HCT116 (cell line): Measurements from ENCODE around the gene TSC22D1. TPM values are rescaled to one million over a fixed set of nuclear protein-coding genes. Genes with fewer than 3 reads are reported as not detected.
A peak's percentile ranks its signal among the peaks of the same experiment; 100 is the strongest.

ENCODE experiments used
- ATAC-seq: fragments of 200-7000 bp; cut with Tn5 transposase; 2 replicates; pipeline ENCODE4 v1.9.1; 2020; ENCODE audit warnings: mild to moderate bottlenecking, moderate library complexity
- BruUV-seq: library from RNA; stranded (reverse); fragments of 400-500 nt; replicated peaks from 2 replicates; lab custom pipeline; 2021; lab: Mats Ljungman, UMichigan
- CTCF ChIA-PET: fragments of 300-600 bp; sonication (Branson Sonifier 250); formaldehyde crosslinking; loops from one replicate; lab custom pipeline; 2021; ENCODE audit warnings: antibody characterized with exemption; lab: Charles Lee
- POLR2A ChIA-PET: fragments of 300-600, 350-600 bp; sonication (Branson Sonifier 250); formaldehyde crosslinking; loops from one replicate; lab custom pipeline; 2021; ENCODE audit warnings: antibody characterized with exemption; lab: Charles Lee
- RAD21 ChIA-PET, 2 experiments: fragments of 300-600 bp; sonication (Branson Sonifier 250); formaldehyde crosslinking; loops; one replicate each; lab custom pipeline; 2023; ENCODE audit warnings: low total read pairs in 2 of 2; ENCODE audit not compliant: uncharacterized antibody in 2 of 2, unreplicated experiment in 2 of 2, low non-redundant PET in 1 of 2; lab: Charles Lee
- DNase-seq: peaks from one replicate; pipeline ENCODE4 v3.0.0-alpha.2; 2010; ENCODE audit warnings: low read depth, low spot score
- H2AFZ ChIP-seq: fragments of 200-600 bp; shearing (Covaris generic), sonication (generic); 2 replicates; pipeline ENCODE4 v1.6.1; 2017; ENCODE audit warnings: low read depth, mixed run types, mixed read lengths, antibody characterized with exemption, low read length; ENCODE audit not compliant: poor library complexity, severe bottlenecking
- H3K27ac ChIP-seq: 2 replicates; pipeline ENCODE4 v1.5.1; 2012; ENCODE audit warnings: low read depth, low read length
- H3K27me3 ChIP-seq: fragments of 200-600 bp; sonication (generic); 2 replicates; pipeline ENCODE4 v1.6.1; 2016; ENCODE audit warnings: mixed run types, low read length, mixed read lengths; ENCODE audit not compliant: insufficient read depth
- H3K36me3 ChIP-seq, 2 experiments: fragments of 200-500 bp in 1 of 2; fragments of 200-600 bp in 1 of 2; sonication (Bioruptor generic) in 1 of 2; sonication (generic) in 1 of 2; 2 replicates each; pipeline versions ENCODE4 v1.5.1 to v1.6.1; 2014 to 2016; ENCODE audit warnings: low read length in 2 of 2, inconsistent platforms in 1 of 2, mixed read lengths in 1 of 2, mixed run types in 1 of 2; ENCODE audit not compliant: insufficient read depth in 2 of 2, control insufficient read depth in 1 of 2
- H3K4me1 ChIP-seq, 2 experiments: fragments of 200-600 bp in 1 of 2; sonication (generic) in 1 of 2; 2 replicates each; pipeline versions ENCODE4 v1.5.1 to v1.6.1; 2012 to 2017; ENCODE audit warnings: low read length in 2 of 2, inconsistent platforms in 1 of 2, mild to moderate bottlenecking in 1 of 2, mixed read lengths in 1 of 2, mixed run types in 1 of 2, moderate library complexity in 1 of 2; ENCODE audit not compliant: insufficient read depth in 2 of 2, control insufficient read depth in 1 of 2
- H3K4me2 ChIP-seq: fragments of 200-600 bp; sonication (generic); 2 replicates; pipeline ENCODE4 v1.6.1; 2017; ENCODE audit warnings: mixed run types, low read length, mixed read lengths
- H3K4me3 ChIP-seq, 2 experiments: fragments of 200-600 bp in 1 of 2; sonication (generic) in 1 of 2; replicated peaks in 1 of 2; 2 replicates each; pipeline ENCODE4 v1.5.1; 2011 to 2016; ENCODE audit warnings: low read length in 2 of 2, control low read depth in 1 of 2, low read depth in 1 of 2, mild to moderate bottlenecking in 1 of 2, mixed read lengths in 1 of 2, mixed run types in 1 of 2
- H3K79me2 ChIP-seq: fragments of 200-600 bp; sonication (generic); 2 replicates; pipeline ENCODE4 v1.6.1; 2017; ENCODE audit warnings: mild to moderate bottlenecking, mixed run types, low read length, moderate library complexity, mixed read lengths; ENCODE audit not compliant: insufficient read depth
- H3K9ac ChIP-seq: fragments of 200-600 bp; sonication (generic); 2 replicates; pipeline ENCODE4 v1.6.1; 2016; ENCODE audit warnings: low read length, mixed read lengths
- H3K9me2 ChIP-seq: fragments of 200-600 bp; sonication (generic), shearing (Covaris generic); 2 replicates; pipeline ENCODE4 v1.6.1; 2017; ENCODE audit warnings: mixed run types, mild to moderate bottlenecking, moderate library complexity; ENCODE audit not compliant: insufficient read depth
- H3K9me3 ChIP-seq, 2 experiments: fragments of 200-500 bp in 1 of 2; fragments of 200-600 bp in 1 of 2; sonication (Bioruptor generic) in 1 of 2; sonication (generic) in 1 of 2; 2 replicates each; pipeline ENCODE4 v1.6.1; 2014 to 2017; ENCODE audit warnings: low read length in 2 of 2, mixed read lengths in 2 of 2, inconsistent platforms in 1 of 2, low read depth in 1 of 2, mild to moderate bottlenecking in 1 of 2, mixed run types in 1 of 2, moderate library complexity in 1 of 2; ENCODE audit not compliant: control insufficient read depth in 1 of 2, insufficient read depth in 1 of 2
- H4K20me1 ChIP-seq: fragments of 200-600 bp; sonication (generic), shearing (Covaris generic); 2 replicates; pipeline ENCODE4 v1.6.1; 2017; ENCODE audit warnings: mixed run types, mild to moderate bottlenecking, moderate library complexity; ENCODE audit not compliant: insufficient read depth
- CBX3 ChIP-seq: IDR thresholded peaks from 2 replicates; pipeline ENCODE4 v1.6.1; 2012; ENCODE audit warnings: low read depth
- CEBPB ChIP-seq: IDR thresholded peaks from 2 replicates; pipeline ENCODE4 v1.6.1; 2012; ENCODE audit warnings: low read depth
- EGR1 ChIP-seq: IDR thresholded peaks from 2 replicates; pipeline ENCODE4 v1.6.1; 2012; ENCODE audit warnings: low read depth
- ELF1 ChIP-seq: IDR thresholded peaks from 2 replicates; pipeline ENCODE4 v1.6.1; 2012; ENCODE audit warnings: low read depth, borderline replicate concordance
- EZH2 ChIP-seq: fragments of 200-600 bp; sonication (generic); IDR thresholded peaks from 2 replicates; pipeline ENCODE4 v1.6.1; 2017; ENCODE audit warnings: antibody characterized with exemption, mixed run types
- EZH2phosphoT487 ChIP-seq: fragments of 200-600 bp; IDR thresholded peaks from 2 replicates; pipeline ENCODE4 v1.6.1; 2018; ENCODE audit warnings: antibody characterized with exemption, borderline replicate concordance
- FOSL1 ChIP-seq: IDR thresholded peaks from 2 replicates; pipeline ENCODE4 v1.6.1; 2012; ENCODE audit warnings: low read depth
- JUND ChIP-seq: IDR thresholded peaks from 2 replicates; pipeline ENCODE4 v1.6.1; 2012
- POLR2A ChIP-seq: IDR thresholded peaks from 2 replicates; pipeline ENCODE4 v1.7.0; 2011; ENCODE audit warnings: borderline replicate concordance; ENCODE audit not compliant: insufficient read depth, insufficient read length; ENCODE audit errors: extremely low read depth
- RAD21 ChIP-seq: IDR thresholded peaks from 2 replicates; pipeline ENCODE4 v1.6.1; 2012; ENCODE audit warnings: low read depth, mild to moderate bottlenecking
- SIN3A ChIP-seq: IDR thresholded peaks from 2 replicates; pipeline ENCODE4 v1.6.1; 2012; ENCODE audit warnings: low read depth
- SRF ChIP-seq: IDR thresholded peaks from 2 replicates; pipeline ENCODE4 v1.6.1; 2012; ENCODE audit warnings: low read depth
- TCF7L2 ChIP-seq: IDR thresholded peaks from 2 replicates; pipeline ENCODE4 v1.7.0; 2011; ENCODE audit warnings: borderline replicate concordance, inconsistent platforms; ENCODE audit not compliant: insufficient read depth, insufficient read length; ENCODE audit errors: extremely low read depth
- YY1 ChIP-seq: IDR thresholded peaks from 2 replicates; pipeline ENCODE4 v1.6.1; 2011; ENCODE audit warnings: low read length, low read depth, moderate library complexity, mild to moderate bottlenecking; ENCODE audit not compliant: insufficient replicate concordance; ENCODE audit errors: extremely low read depth
- ZFX ChIP-seq: fragments of 450-650 bp; IDR thresholded peaks from 2 replicates; pipeline ENCODE4 v1.6.1; 2017
- ZNF274 ChIP-seq: fragments of 200-500 bp; sonication (Bioruptor generic); IDR thresholded peaks from 2 replicates; pipeline ENCODE4 v1.6.1; 2014; ENCODE audit warnings: mild to moderate bottlenecking, low read depth, low read length, inconsistent platforms
- intact Hi-C: fragments of 100-400 bp; cut with micrococcal nuclease; formaldehyde crosslinking; loops from 2 replicates; pipeline ENCODE4 v1.10.0; 2022
- total RNA-seq: library from RNA; stranded (reverse); gene quantifications from one replicate; pipeline ENCODE4 v1.2.1, GENCODE V29; 2021; ENCODE audit not compliant: unreplicated experiment
- TF ChIP-seq, protein P1 (sequence below): IDR thresholded peaks from 2 replicates; pipeline ENCODE4 v1.6.1; 2012; ENCODE audit warnings: low read depth
- TF ChIP-seq, protein P2 (sequence below): IDR thresholded peaks from 2 replicates; pipeline ENCODE4 v1.6.1; 2012
- TF ChIP-seq, protein P3 (sequence below): IDR thresholded peaks from 2 replicates; pipeline ENCODE4 v1.6.1; 2011; ENCODE audit warnings: mild to moderate bottlenecking, low read length, moderate library complexity; ENCODE audit not compliant: insufficient replicate concordance; ENCODE audit errors: extremely low read depth
- TF ChIP-seq, protein P4 (sequence below), 3 experiments: fragments of 200-600 bp in 1 of 3; sonication (generic) in 1 of 3; IDR thresholded peaks in 2 of 3; conservative IDR thresholded peaks in 1 of 3; 2 replicates each; pipeline ENCODE4 v1.5.1; 2012 to 2017; ENCODE audit warnings: low read depth in 2 of 3, low read length in 2 of 3, antibody characterized with exemption in 1 of 3, borderline replicate concordance in 1 of 3, control low read depth in 1 of 3, mild to moderate bottlenecking in 1 of 3, mixed read lengths in 1 of 3, mixed run types in 1 of 3, moderate library complexity in 1 of 3; ENCODE audit not compliant: insufficient read depth in 1 of 3

The TSC22D1 gene
- total RNA-seq, 1 experiment from 2014 or later = 268 TPM

DNA sequence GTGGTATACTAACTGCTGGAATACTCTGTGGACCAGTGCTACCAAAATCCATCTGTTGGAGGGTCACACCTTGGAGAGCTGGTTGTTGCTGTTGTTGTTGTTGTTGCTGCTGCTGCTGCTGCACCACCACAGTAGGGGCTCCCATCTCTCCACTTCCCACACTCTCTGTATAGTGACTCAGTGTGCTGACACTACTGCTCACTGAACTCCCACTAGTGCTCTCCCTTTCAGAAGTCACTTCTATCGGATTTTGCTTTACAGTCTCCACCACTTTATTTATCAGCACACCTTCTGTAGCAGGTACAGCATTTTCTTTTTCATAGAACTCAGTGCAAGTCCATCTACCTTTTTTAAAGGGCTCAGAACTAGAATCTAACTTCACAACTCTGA lies 1.7 kb downstream of the TSC22D1 start:
- no peak for ATAC-seq
- H3K4me1 ChIP-seq = peaks cover 3 to 15% of the 10 kb centered on the region in 2 experiments; a peak in 3 of 4 replicates
- H3K27ac ChIP-seq = no peak overlapping the region
- H3K9ac ChIP-seq = no peak overlapping the region
- H3K27me3 ChIP-seq = no peaks in the 10 kb centered on the region
- no peak overlapping the region for H3K4me3 ChIP-seq
- ChIA-PET CTCF (interaction anchor here (1.1 kb wide), 2 partner anchors 14 to 22 kb away, joined by 3 read pairs; no protein-coding TSS in a partner anchor), POLR2A (interaction anchor here (0.6 kb wide), 1 partner anchor 382 kb away, joined by 4 read pairs; no protein-coding TSS in a partner anchor), RAD21 (no interaction called here)
- H2AFZ ChIP-seq = no peak overlapping the region
- H3K4me2 ChIP-seq = no peak overlapping the region
- H3K9me2 ChIP-seq = no peaks in the 10 kb centered on the region
- TF ChIP-seq CBX3 (no peak), TCF7L2 (no peak), POLR2A (no peak), EZH2phosphoT487 (no peak), YY1 (no peak), EGR1 (no peak), SIN3A (no peak), ZFX (no peak), JUND (no peak), EZH2 (no peak), RAD21 (no peak), ZNF274 (no peak), SRF (no peak), FOSL1 (no peak), ELF1 (no peak), CEBPB (no peak)
- TF ChIP-seq, protein P1, sequence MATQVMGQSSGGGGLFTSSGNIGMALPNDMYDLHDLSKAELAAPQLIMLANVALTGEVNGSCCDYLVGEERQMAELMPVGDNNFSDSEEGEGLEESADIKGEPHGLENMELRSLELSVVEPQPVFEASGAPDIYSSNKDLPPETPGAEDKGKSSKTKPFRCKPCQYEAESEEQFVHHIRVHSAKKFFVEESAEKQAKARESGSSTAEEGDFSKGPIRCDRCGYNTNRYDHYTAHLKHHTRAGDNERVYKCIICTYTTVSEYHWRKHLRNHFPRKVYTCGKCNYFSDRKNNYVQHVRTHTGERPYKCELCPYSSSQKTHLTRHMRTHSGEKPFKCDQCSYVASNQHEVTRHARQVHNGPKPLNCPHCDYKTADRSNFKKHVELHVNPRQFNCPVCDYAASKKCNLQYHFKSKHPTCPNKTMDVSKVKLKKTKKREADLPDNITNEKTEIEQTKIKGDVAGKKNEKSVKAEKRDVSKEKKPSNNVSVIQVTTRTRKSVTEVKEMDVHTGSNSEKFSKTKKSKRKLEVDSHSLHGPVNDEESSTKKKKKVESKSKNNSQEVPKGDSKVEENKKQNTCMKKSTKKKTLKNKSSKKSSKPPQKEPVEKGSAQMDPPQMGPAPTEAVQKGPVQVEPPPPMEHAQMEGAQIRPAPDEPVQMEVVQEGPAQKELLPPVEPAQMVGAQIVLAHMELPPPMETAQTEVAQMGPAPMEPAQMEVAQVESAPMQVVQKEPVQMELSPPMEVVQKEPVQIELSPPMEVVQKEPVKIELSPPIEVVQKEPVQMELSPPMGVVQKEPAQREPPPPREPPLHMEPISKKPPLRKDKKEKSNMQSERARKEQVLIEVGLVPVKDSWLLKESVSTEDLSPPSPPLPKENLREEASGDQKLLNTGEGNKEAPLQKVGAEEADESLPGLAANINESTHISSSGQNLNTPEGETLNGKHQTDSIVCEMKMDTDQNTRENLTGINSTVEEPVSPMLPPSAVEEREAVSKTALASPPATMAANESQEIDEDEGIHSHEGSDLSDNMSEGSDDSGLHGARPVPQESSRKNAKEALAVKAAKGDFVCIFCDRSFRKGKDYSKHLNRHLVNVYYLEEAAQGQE = no peak
- TF ChIP-seq, protein P2, sequence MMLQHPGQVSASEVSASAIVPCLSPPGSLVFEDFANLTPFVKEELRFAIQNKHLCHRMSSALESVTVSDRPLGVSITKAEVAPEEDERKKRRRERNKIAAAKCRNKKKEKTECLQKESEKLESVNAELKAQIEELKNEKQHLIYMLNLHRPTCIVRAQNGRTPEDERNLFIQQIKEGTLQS = no peak
- TF ChIP-seq, protein P3, sequence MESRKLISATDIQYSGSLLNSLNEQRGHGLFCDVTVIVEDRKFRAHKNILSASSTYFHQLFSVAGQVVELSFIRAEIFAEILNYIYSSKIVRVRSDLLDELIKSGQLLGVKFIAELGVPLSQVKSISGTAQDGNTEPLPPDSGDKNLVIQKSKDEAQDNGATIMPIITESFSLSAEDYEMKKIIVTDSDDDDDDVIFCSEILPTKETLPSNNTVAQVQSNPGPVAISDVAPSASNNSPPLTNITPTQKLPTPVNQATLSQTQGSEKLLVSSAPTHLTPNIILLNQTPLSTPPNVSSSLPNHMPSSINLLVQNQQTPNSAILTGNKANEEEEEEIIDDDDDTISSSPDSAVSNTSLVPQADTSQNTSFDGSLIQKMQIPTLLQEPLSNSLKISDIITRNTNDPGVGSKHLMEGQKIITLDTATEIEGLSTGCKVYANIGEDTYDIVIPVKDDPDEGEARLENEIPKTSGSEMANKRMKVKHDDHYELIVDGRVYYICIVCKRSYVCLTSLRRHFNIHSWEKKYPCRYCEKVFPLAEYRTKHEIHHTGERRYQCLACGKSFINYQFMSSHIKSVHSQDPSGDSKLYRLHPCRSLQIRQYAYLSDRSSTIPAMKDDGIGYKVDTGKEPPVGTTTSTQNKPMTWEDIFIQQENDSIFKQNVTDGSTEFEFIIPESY = no peak
- TF ChIP-seq, protein P4, sequence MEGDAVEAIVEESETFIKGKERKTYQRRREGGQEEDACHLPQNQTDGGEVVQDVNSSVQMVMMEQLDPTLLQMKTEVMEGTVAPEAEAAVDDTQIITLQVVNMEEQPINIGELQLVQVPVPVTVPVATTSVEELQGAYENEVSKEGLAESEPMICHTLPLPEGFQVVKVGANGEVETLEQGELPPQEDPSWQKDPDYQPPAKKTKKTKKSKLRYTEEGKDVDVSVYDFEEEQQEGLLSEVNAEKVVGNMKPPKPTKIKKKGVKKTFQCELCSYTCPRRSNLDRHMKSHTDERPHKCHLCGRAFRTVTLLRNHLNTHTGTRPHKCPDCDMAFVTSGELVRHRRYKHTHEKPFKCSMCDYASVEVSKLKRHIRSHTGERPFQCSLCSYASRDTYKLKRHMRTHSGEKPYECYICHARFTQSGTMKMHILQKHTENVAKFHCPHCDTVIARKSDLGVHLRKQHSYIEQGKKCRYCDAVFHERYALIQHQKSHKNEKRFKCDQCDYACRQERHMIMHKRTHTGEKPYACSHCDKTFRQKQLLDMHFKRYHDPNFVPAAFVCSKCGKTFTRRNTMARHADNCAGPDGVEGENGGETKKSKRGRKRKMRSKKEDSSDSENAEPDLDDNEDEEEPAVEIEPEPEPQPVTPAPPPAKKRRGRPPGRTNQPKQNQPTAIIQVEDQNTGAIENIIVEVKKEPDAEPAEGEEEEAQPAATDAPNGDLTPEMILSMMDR (IDR thresholded peaks at IDR 0.05 in 2 of 3, conservative IDR thresholded peaks at IDR 0.05 in 1 of 3; ENCODE audit: borderline replicate concordance in 1 of 3, insufficient read depth in 1 of 3, low read depth in 2 of 3, low read length in 2 of 3) = no peak
- peaks cover 0 to 7% of the 10 kb centered on the region in 2 experiments; a peak in 1 of 4 replicates for H3K36me3 ChIP-seq
- peaks cover 15% of the 10 kb centered on the region for H3K79me2 ChIP-seq
- BruUV-seq = TSS peak; percentile 22
- no peaks in the 10 kb centered on the region for H4K20me1 ChIP-seq
- no peak for DNase-seq
- intact Hi-C loops = no loop called here
- H3K9me3 ChIP-seq = no peaks in the 10 kb centered on the region
